GM12878 (cell line): ENCODE results near the gene STARD13. TPM values are rescaled to one million over a fixed set of nuclear protein-coding genes. Genes with fewer than 3 reads are reported as not detected.

Source experiments
- ATAC-seq: fragments of 200-7000 bp; cut with Tn5 transposase; 3 replicates; pipeline ENCODE4 v1.9.1; 2020; ENCODE audit warnings: mild to moderate bottlenecking, moderate library complexity
- BruUV-seq: library from RNA; stranded (reverse); fragments of 400-500 nt; replicated peaks from 2 replicates; lab custom pipeline; 2021; lab: Mats Ljungman, UMichigan
- CTCF ChIA-PET: fragments of 300-600 bp; sonication (Branson Sonifier 250); formaldehyde crosslinking; extraction: SDS; loops from one replicate; lab custom pipeline; 2021; ENCODE audit warnings: inconsistent platforms; lab: Yijun Ruan, JAX
- POLR2A ChIA-PET: fragments of 350-600 bp; formaldehyde crosslinking; extraction: SDS; loops from one replicate; lab custom pipeline; 2021; ENCODE audit warnings: inconsistent platforms; lab: Charles Lee
- RAD21 ChIA-PET: fragments of 300-600 bp; sonication (Branson Sonifier 250); formaldehyde crosslinking; loops from one replicate; lab custom pipeline; 2023; ENCODE audit warnings: antibody characterized with exemption; ENCODE audit not compliant: unreplicated experiment; lab: Charles Lee
- SMC1A ChIA-PET: fragments of 300-600 bp; sonication (Branson Sonifier 250); formaldehyde crosslinking; loops from one replicate; lab custom pipeline; 2023; ENCODE audit not compliant: unreplicated experiment, uncharacterized antibody; lab: Charles Lee
- DNase-seq: peaks from one replicate; pipeline ENCODE4 v3.0.0-alpha.2; 2011; ENCODE audit warnings: low read depth, low spot score
- FAIRE-seq: peaks from 3 replicates; lab custom pipeline; 2011; peaks lifted over from hg19 to GRCh38; lab: Jason Lieb, UNC
- H2AFZ ChIP-seq: 2 replicates; pipeline ENCODE4 v1.6.0; 2011; ENCODE audit warnings: low read depth, low read length, control low read depth; ENCODE audit not compliant: control insufficient read depth
- H3K27ac ChIP-seq: 2 replicates; pipeline ENCODE4 v1.5.1; 2011; ENCODE audit warnings: control low read depth; ENCODE audit not compliant: control insufficient read depth, insufficient read depth
- H3K27me3 ChIP-seq, 2 experiments: replicated peaks in 1 of 2; 2 replicates each; pipeline versions ENCODE4 v1.6.0 to v1.6.1; 2011; ENCODE audit warnings: low read length in 1 of 2; ENCODE audit not compliant: control insufficient read depth in 2 of 2, insufficient read depth in 2 of 2
- H3K36me3 ChIP-seq, 2 experiments: 2 replicates each; pipeline ENCODE4 v1.5.1; 2011; ENCODE audit warnings: low read length in 1 of 2; ENCODE audit not compliant: control insufficient read depth in 2 of 2, insufficient read depth in 2 of 2
- H3K4me1 ChIP-seq: 2 replicates; pipeline ENCODE4 v1.6.1; 2011; ENCODE audit warnings: mild to moderate bottlenecking, low read length, moderate library complexity, mixed read lengths; ENCODE audit not compliant: control insufficient read depth, insufficient read depth
- H3K4me2 ChIP-seq: 2 replicates; pipeline ENCODE4 v1.6.0; 2011; ENCODE audit warnings: control low read depth; ENCODE audit not compliant: control insufficient read depth, insufficient read depth
- H3K4me3 ChIP-seq: fragments of 200-600 bp; sonication (generic); 2 replicates; pipeline ENCODE4 v1.5.1; 2016
- H3K79me2 ChIP-seq: 2 replicates; pipeline ENCODE4 v1.6.0; 2011; ENCODE audit warnings: low read length; ENCODE audit not compliant: control insufficient read depth, insufficient read depth
- H3K9ac ChIP-seq: 2 replicates; pipeline ENCODE4 v1.8.0; 2011; ENCODE audit warnings: low read length, control low read depth, mixed read lengths; ENCODE audit not compliant: control insufficient read depth, insufficient read depth
- H3K9me3 ChIP-seq: replicated peaks from 3 replicates; pipeline ENCODE4 v1.5.1; 2011; ENCODE audit warnings: mild to moderate bottlenecking, low read length; ENCODE audit not compliant: control insufficient read depth, insufficient read depth
- H4K20me1 ChIP-seq: 2 replicates; pipeline ENCODE4 v1.6.0; 2011; ENCODE audit not compliant: control insufficient read depth, insufficient read depth
- BMI1 ChIP-seq: fragments of 450-650 bp; IDR thresholded peaks from 2 replicates; pipeline ENCODE4 v1.6.1; 2016; ENCODE audit warnings: mild to moderate bottlenecking, moderate library complexity, borderline replicate concordance
- CHD4 ChIP-seq: fragments of 200-600 bp; sonication (generic); IDR thresholded peaks from 2 replicates; pipeline ENCODE4 v1.6.1; 2016; ENCODE audit warnings: mild to moderate bottlenecking
- ELK1 ChIP-seq: IDR thresholded peaks from 2 replicates; pipeline ENCODE4 v1.6.1; 2012; ENCODE audit warnings: low read depth, low read length, improper control_type of control experiment
- IRF4 ChIP-seq: IDR thresholded peaks from 2 replicates; pipeline ENCODE4 v1.6.1; 2011; ENCODE audit warnings: low read depth, low read length
- JUNB ChIP-seq: IDR thresholded peaks from 2 replicates; pipeline ENCODE4 v1.6.1; 2016; ENCODE audit warnings: antibody characterized with exemption, mild to moderate bottlenecking
- NR2C1 ChIP-seq: fragments of 450-650 bp; IDR thresholded peaks from 2 replicates; pipeline ENCODE4 v1.6.1; 2017; ENCODE audit warnings: antibody characterized with exemption, mild to moderate bottlenecking, moderate library complexity
- POU2F2 ChIP-seq: IDR thresholded peaks from 3 replicates; pipeline ENCODE4 v1.6.1; 2011; ENCODE audit warnings: low read depth, mild to moderate bottlenecking, low read length, borderline replicate concordance
- RAD51 ChIP-seq: fragments of 450-650 bp; IDR thresholded peaks from 2 replicates; pipeline ENCODE4 v1.6.1; 2016; ENCODE audit warnings: moderate library complexity, mild to moderate bottlenecking, inconsistent platforms
- SKIL ChIP-seq: fragments of 450-650 bp; IDR thresholded peaks from 2 replicates; pipeline ENCODE4 v1.6.1; 2017; ENCODE audit warnings: mild to moderate bottlenecking, low read depth, inconsistent platforms; ENCODE audit not compliant: poor library complexity, severe bottlenecking
- SMARCA5 ChIP-seq: fragments of 450-650 bp; IDR thresholded peaks from 2 replicates; pipeline ENCODE4 v1.6.1; 2017; ENCODE audit warnings: mild to moderate bottlenecking
- ZNF207 ChIP-seq: fragments of 450-650 bp; IDR thresholded peaks from 2 replicates; pipeline ENCODE4 v1.6.1; 2014; ENCODE audit warnings: antibody characterized with exemption, mild to moderate bottlenecking, borderline replicate concordance
- WGBS: methylation state at CpG from one replicate; pipeline ENCODE4 v1.1.6; 2016; ENCODE audit warnings: low lambda C conversion rate; ENCODE audit not compliant: insufficient replicate concordance, insufficient coverage; ENCODE audit errors: missing lambda C conversion rate; 5-methylcytosine and 5-hydroxymethylcytosine counted together
- in situ Hi-C: fragments of 300-500 bp; cut with MboI; formaldehyde crosslinking; loops from 9 replicates; pipeline ENCODE4 v1.14.3; 2018; ENCODE audit warnings: mixed read lengths
- intact Hi-C: fragments of 100-400 bp; cut with micrococcal nuclease; formaldehyde crosslinking; loops from one replicate; pipeline ENCODE4 v1.14.2; 2022; ENCODE audit not compliant: unreplicated experiment
- polyA plus RNA-seq, 11 experiments: library from polyadenylated mRNA; depleted of rRNA in 4 of 11; unstranded in 6 of 11; stranded (reverse) in 5 of 11; fragments of >200 nt; fragmentation: Nextera tagmentation in 4 of 11; fragmentation: Illumina TruSeq in 1 of 11; extraction: Ambion mirVana in 4 of 11; extraction: Trizol in 1 of 11; gene quantifications; 1 replicate in 1 of 11; 2 replicates in 10 of 11; pipeline versions ENCODE4 v1.2.1 to v1.2.3, GENCODE V29; 2011 to 2016; ENCODE audit warnings: inconsistent platforms in 2 of 11, missing spikeins in 2 of 11, low read depth in 1 of 11
- total RNA-seq, 4 experiments: library from RNA; depleted of rRNA in 3 of 4; stranded (reverse); fragments of >200 nt in 3 of 4; fragmentation: Illumina TruSeq in 1 of 4; extraction: Trizol in 1 of 4; gene quantifications; 2 replicates each; pipeline versions ENCODE4 v1.2.1 to v1.2.3, GENCODE V29; 2013 to 2021

STARD13 gene
- total and polyA plus RNA-seq, 10 of the 15 experiments (the other 5 are each of a cell fraction or from before 2014, with no cell fraction given) = 4.0 to 41.6 (median 10.1) TPM

DNA sequence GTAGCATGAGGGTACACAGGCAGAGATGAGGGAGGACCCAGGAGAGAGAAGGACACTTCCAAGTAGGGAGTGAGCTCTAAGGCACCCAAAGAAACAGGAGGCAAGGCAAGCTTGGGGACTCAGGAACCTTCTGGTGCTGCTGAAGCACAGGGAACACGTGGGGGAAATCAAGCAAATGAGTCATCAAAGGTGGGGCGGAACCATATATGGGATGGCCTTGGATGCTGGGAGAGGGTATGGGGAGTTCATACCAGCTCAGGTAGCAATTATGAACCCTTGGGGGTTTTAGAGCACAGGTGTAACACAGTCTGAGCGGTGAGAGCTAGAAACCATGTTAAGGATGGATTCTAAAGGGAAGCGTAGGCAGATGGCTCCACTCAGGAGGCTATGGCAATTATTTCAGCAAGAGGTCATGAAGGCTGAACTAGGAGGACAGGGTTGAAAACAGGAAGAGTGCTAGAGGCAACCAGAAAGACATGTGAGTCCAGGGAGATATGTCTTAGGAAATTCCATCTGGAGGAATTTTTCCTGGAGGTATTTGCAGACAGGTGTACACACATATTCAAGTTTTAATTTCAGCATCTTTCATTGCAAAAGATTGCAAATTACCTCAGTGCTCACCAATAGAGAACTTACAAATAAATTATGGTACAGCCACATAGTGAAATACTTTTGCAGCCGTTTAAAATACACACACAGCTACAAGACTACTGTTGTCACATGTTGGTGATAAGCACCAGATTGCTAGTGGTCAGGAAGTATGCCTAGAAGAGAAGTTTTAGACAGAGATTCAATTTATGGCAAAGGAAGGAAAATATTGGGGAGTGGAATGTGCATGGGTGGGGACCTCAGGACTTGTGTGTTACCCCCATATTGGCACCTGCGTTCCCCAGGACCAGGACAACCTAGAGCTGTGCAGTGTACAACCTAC is 77.0 kb downstream of the STARD13 start:
- Histone ChIP-seq H3K4me3 (no peak overlapping the region), H3K4me1 (peaks cover 22% of the 10 kb centered on the region), H2AFZ (no peak overlapping the region), H3K9ac (no peak overlapping the region), H3K27ac (no peak overlapping the region), H3K4me2 (no peak overlapping the region), H4K20me1 (no peaks in the 10 kb centered on the region), H3K36me3 (no peaks in the 10 kb centered on the region), H3K79me2 (peaks cover 20% of the 10 kb centered on the region), H3K9me3 (no peaks in the 10 kb centered on the region), H3K27me3 (no peaks in the 10 kb centered on the region)
- FAIRE-seq (no peak), ATAC-seq (no peak), DNase-seq (no peak)
- CTCF ChIA-PET = interaction anchor here (1.0 to 3.1 kb wide), 7 partner anchors 11 to 557 kb away, joined by 3 to 13 read pairs (median 5); no protein-coding TSS in a partner anchor
- POLR2A ChIA-PET = interaction anchor here (0.6 to 12.4 kb wide), 6 partner anchors 9 to 501 kb away, joined by 3 to 262 read pairs (median 5); no protein-coding TSS in a partner anchor
- intact Hi-C loops (loop anchor here (10.0 kb wide), 4 partner anchors 374 to 1956 kb away; partner anchors contain the start of genes N4BP2L1 and RFC3), in situ Hi-C loops (loop anchor here (5.0 to 10.0 kb wide), 2 partner anchors 334 to 1956 kb away; no protein-coding TSS in a partner anchor)
- BruUV-seq = no TSS peak
- RAD21 ChIA-PET = interaction anchor here (0.6 to 10.4 kb wide), 11 partner anchors 14 to 515 kb away, joined by 3 to 231 read pairs (median 6); no protein-coding TSS in a partner anchor
- 59% methylated on average over 6 of the region's 6 CpGs for WGBS
- no peak for TF ChIP-seq JUNB
- SMC1A ChIA-PET = interaction anchor here (1.0 to 33.0 kb wide), 12 partner anchors 9 to 869 kb away, joined by 3 to 832 read pairs (median 5); no protein-coding TSS in a partner anchor

- SMC1A ChIA-PET = interaction anchor here (1.0 to 33.0 kb wide), 12 partner anchors 9 to 870 kb away, joined by 3 to 832 read pairs (median 5); no protein-coding TSS in a partner anchor
- Histone ChIP-seq H3K27ac (peak overlapping the region; percentile 52), H3K9ac (no peak overlapping the region; the same call in 1 of the 2 replicates), H3K9me3 (no peaks in the 10 kb centered on the region), H3K4me1 (peaks cover 28% of the 10 kb centered on the region), H3K79me2 (peaks cover 29% of the 10 kb centered on the region), H3K36me3 (no peaks in the 10 kb centered on the region), H3K4me2 (peak overlapping the region; percentile 80), H4K20me1 (no peaks in the 10 kb centered on the region), H3K27me3 (no peaks in the 10 kb centered on the region), H2AFZ (peak overlapping the region; percentile 88), H3K4me3 (no peak overlapping the region)
- in situ Hi-C loops (loop anchor here (5.0 to 10.0 kb wide), 2 partner anchors 335 to 1957 kb away; no protein-coding TSS in a partner anchor), intact Hi-C loops (loop anchor here (2.0 to 10.0 kb wide), 5 partner anchors 373 to 1957 kb away; partner anchors contain the start of genes N4BP2L1 and RFC3)
- no TSS peak for BruUV-seq
- FAIRE-seq (no peak), DNase-seq (no peak), ATAC-seq (peak; percentile 6; the same call in 2 of the 3 replicates)
- CTCF ChIA-PET = interaction anchor here (0.6 to 1.5 kb wide), 8 partner anchors 10 to 556 kb away, joined by 3 to 5 read pairs (median 3); no protein-coding TSS in a partner anchor
- WGBS = 39% methylated on average over 3 of the region's 3 CpGs
- POLR2A ChIA-PET = interaction anchor here (1.5 to 12.4 kb wide), 4 partner anchors 8 to 18 kb away, joined by 4 to 262 read pairs (median 6); no protein-coding TSS in a partner anchor
- RAD21 ChIA-PET = interaction anchor here (1.0 to 10.4 kb wide), 13 partner anchors 14 to 620 kb away, joined by 3 to 231 read pairs (median 5); no protein-coding TSS in a partner anchor
- TF ChIP-seq POU2F2 (no peak), NR2C1 (no peak), IRF4 (peak; percentile 26; the same call in 1 of the 2 replicates), ELK1 (no peak), SMARCA5 (no peak), SKIL (no peak), ZNF207 (no peak), RAD51 (no peak), BMI1 (no peak), CHD4 (no peak)
Observed at GRCh38 chr13:33207615-33207961, 78.0 kb downstream of the STARD13 start.
